ENCODE data around the gene MAEL.

MAEL gene

DNA sequence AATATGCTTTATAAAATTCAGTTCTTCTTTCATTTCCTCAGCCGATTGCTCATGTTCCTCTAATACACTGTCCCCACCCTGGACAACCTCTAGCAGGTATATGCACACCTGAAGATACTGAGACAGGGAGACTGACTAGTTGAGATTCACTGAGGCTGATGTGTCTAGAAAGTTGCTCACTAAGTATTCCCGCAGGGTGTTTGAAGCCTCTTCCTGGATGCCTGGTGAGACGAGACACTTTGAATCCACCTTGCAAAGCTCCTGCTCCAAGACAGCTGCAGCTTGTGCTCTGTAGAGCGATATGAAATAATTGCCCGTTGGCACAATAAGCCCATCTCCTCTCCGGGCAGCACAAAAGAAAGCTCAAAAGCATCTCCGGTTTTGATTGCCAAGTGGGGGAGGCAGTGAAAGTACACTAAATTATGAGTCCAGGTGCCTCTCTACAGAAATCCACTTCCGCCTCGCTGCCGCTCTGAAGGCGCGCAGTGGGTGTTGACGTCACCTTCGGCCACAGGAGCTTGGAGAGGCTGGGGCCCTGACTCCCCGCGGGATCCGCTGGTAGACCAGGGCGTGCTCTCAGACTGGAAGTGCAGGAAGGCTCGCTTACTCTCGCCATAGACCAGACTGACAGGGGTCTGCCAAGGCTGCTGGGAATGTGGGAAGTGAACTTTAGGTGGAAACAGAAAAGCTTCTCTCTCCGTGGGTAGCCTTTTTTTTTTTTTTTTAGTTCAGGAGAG, 54.8 kb downstream of the MAEL start:
- TF ChIP-seq CTCF (IDR thresholded peaks at IDR 0.05; ENCODE audit: insufficient read depth, low read length, missing control alignments) = no peak
- CTCF ChIA-PET = interaction anchor here (1.3 kb wide), 2 partner anchors 15 to 23 kb away, joined by 3 to 5 read pairs; no protein-coding TSS in a partner anchor
- POLR2A ChIA-PET = no interaction called here
- DNase-seq (ENCODE audit: low read depth, low spot score) = no peak
- H3K4me3 ChIP-seq (ENCODE audit: low read depth, low read length) = no peak overlapping the region

DNA sequence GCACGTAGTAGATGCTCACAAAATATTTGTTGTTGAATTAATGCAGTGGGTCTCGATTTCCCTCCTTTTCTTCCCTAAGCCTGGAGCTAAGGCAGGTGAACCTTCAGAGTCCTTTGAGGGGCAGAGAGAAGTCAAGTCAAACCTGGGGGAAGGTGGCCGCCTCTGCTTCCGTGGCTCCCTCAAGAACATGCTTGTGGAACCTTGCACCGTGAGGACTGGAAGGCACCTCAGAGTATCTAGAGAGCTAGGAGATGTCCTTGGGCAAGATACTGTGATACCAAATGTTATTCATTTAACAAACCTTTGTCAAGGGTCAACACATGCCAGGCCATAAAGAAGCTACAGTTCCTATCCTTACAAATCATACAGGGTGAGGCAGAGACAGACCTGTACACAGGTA, 62.8 kb downstream of the MAEL start:
- no peak for TF ChIP-seq CTCF (IDR thresholded peaks at IDR 0.05; ENCODE audit: insufficient read depth, low read length, missing control alignments)
- no peak for DNase-seq (ENCODE audit: low read depth, low spot score)
- ChIA-PET CTCF (interaction anchor here (0.9 to 13.3 kb wide), 2 partner anchors 142 to 459 kb away, joined by 3 to 380 read pairs; no protein-coding TSS in a partner anchor), POLR2A (no interaction called here)
- H3K4me3 ChIP-seq (ENCODE audit: low read depth, low read length) = no peak overlapping the region

GRCh38 chr1:167052389-167052788, 63.3 kb downstream of the MAEL start:
- ChIA-PET CTCF (interaction anchor here (0.8 to 13.3 kb wide), 3 partner anchors 21 to 142 kb away, joined by 3 to 380 read pairs (median 3); no protein-coding TSS in a partner anchor), POLR2A (no interaction called here)
- TF ChIP-seq CTCF (IDR thresholded peaks at IDR 0.05; ENCODE audit: insufficient read depth, low read length, missing control alignments) = peak; percentile 45
- H3K4me3 ChIP-seq (ENCODE audit: low read depth, low read length) = no peak overlapping the region
- DNase-seq (ENCODE audit: low read depth, low spot score) = no peak

DNA sequence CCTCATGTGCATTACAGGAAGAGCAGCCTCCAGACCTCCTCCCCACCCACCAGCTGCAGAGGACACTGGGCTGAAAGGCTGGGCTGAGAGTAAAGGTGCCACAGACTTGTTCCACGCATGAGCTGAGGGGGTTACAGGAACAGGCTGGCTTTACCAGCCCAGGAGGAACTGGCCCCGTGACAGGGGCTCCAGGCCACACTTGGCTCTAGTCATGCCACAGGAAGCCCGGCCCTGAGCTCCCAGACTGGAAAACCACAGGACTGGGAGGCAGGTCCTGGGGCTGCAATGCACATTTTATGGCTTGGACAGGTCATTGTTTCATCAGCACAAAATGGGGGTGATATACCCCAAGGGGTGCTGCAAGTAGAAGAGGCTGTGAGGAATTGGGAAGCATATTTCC, 65.5 kb downstream of the MAEL start:
- TF ChIP-seq CTCF (IDR thresholded peaks at IDR 0.05; ENCODE audit: insufficient read depth, low read length, missing control alignments) = no peak
- no peak overlapping the region for H3K4me3 ChIP-seq (ENCODE audit: low read depth, low read length)
- DNase-seq (ENCODE audit: low read depth, low spot score) = no peak
- POLR2A ChIA-PET = no interaction called here
- CTCF ChIA-PET = interaction anchor here (13.3 kb wide), 1 partner anchor 144 kb away, joined by 380 read pairs; no protein-coding TSS in a partner anchor

DNA sequence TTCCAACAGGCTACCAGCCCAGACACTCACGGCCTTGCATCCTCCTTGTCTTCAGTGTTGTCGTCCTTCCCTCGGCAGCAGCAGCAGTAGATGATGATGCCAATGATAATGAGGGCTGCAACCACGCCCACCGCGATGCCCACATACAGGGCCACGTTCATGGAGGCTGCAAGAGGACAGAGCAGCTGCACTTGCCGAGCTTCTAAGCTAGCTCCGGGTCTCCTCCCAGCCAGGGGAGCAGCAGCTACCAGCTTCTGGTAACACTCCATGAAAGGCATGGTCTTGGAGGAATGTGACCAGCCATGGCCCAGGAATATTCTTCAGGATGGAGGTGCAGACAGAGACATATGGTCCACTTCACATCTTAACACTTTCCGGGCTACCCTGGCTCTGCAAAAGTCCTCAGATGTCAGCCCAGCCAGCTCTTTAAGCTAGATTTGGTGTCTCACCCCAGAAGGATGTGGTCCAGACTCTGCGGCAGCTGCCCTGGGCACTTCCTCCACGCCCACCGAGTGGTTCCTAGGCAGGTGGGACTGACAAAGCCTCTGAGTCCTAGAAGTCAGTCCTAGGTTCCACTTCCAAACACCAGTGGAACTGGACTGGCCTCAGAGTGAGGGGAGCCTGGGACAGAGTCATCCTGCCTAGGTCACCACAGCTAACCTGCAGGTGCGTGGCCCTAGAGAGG, 66.0 kb downstream of the MAEL start:
- CTCF ChIA-PET = interaction anchor here (13.3 kb wide), 1 partner anchor 145 kb away, joined by 380 read pairs; no protein-coding TSS in a partner anchor
- no peak for DNase-seq (ENCODE audit: low read depth, low spot score)

More for the DNA sequence above, 66.0 kb downstream of the MAEL start:
- TF ChIP-seq CTCF (IDR thresholded peaks at IDR 0.05; ENCODE audit: insufficient read depth, low read length, missing control alignments) = no peak
- POLR2A ChIA-PET = no interaction called here
- H3K4me3 ChIP-seq (ENCODE audit: low read depth, low read length) = no peak overlapping the region
